BJ (cell line): ENCODE measurements around the gene DET1. TPM values are rescaled to one million over a fixed set of nuclear protein-coding genes. Genes with fewer than 3 reads are reported as not detected.

ENCODE experiments used
- CTCF ChIA-PET: fragments of 350-600 bp; formaldehyde crosslinking; extraction: SDS; loops from one replicate; lab custom pipeline; 2021; ENCODE audit warnings: antibody characterized with exemption, inconsistent platforms; lab: Yijun Ruan, JAX
- POLR2A ChIA-PET: fragments of 300-600 bp; sonication (Branson Sonifier 250); formaldehyde crosslinking; extraction: SDS; loops from one replicate; lab custom pipeline; 2021; ENCODE audit warnings: antibody characterized with exemption; lab: Charles Lee
- DNase-seq: peaks from one replicate; pipeline ENCODE4 v3.0.0-alpha.2; 2011; ENCODE audit warnings: low read depth
- H3K27me3 ChIP-seq: 2 replicates; pipeline ENCODE4 v1.6.0; 2011; ENCODE audit warnings: low read length; ENCODE audit not compliant: control insufficient read depth, insufficient read depth
- H3K36me3 ChIP-seq: 2 replicates; pipeline ENCODE4 v1.5.1; 2011; ENCODE audit warnings: low read length; ENCODE audit not compliant: control insufficient read depth, insufficient read depth
- H3K4me3 ChIP-seq: 2 replicates; pipeline ENCODE4 v1.5.1; 2011; ENCODE audit warnings: low read depth, mild to moderate bottlenecking, control low read depth, low read length
- polyA plus RNA-seq: library from polyadenylated mRNA; depleted of rRNA; stranded (reverse); fragments of >200 nt; gene quantifications from 2 replicates; pipeline ENCODE4 v1.2.3, GENCODE V29; 2011
- TF ChIP-seq, protein P1 (sequence below): IDR thresholded peaks from 2 replicates; pipeline ENCODE4 v1.5.1; 2011; ENCODE audit warnings: low read depth, mild to moderate bottlenecking, control low read depth, inconsistent platforms, low read length, moderate library complexity; ENCODE audit not compliant: insufficient read depth

DET1 gene
- polyA plus RNA-seq, 1 experiment, result 11.0 TPM

DNA sequence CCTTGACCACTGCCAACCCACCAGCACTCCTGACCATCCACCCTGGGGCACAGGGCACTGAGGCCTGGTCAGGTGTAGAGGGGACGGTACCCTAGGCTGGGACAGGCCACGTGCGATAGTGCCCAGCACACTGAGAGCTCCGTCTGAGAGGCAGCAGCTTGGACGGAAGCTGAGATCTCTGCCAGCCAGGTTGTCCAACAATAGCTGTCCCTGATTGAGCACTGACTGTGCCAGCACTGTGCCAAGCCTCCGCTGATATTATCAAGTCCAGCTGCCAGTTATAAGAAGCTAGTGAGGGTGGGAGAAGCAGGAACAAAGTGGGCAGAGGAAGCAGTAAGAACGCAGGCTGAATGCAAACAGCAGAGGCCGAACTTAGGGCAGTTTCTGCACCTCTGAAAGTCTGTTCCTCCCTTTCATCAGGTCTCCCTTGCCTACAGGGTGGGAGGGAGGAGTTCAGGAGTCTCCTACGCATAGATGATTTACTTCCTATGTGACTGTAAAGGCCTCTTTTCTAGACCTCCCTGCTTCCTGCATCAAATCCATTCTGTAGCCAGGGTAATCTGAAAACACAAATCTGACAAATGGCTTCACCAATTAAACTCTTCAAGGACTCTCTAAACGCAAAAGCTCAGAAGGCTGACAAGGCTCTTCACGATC, 49.2 kb downstream of the DET1 start:
- no peaks in the 10 kb centered on the region for H3K27me3 ChIP-seq
- ChIA-PET CTCF (interaction anchor here (1.0 kb wide), 1 partner anchor 8 kb away, joined by 3 read pairs; no protein-coding TSS in a partner anchor), POLR2A (no interaction called here)
- no peak overlapping the region for H3K4me3 ChIP-seq
- TF ChIP-seq, protein P1, sequence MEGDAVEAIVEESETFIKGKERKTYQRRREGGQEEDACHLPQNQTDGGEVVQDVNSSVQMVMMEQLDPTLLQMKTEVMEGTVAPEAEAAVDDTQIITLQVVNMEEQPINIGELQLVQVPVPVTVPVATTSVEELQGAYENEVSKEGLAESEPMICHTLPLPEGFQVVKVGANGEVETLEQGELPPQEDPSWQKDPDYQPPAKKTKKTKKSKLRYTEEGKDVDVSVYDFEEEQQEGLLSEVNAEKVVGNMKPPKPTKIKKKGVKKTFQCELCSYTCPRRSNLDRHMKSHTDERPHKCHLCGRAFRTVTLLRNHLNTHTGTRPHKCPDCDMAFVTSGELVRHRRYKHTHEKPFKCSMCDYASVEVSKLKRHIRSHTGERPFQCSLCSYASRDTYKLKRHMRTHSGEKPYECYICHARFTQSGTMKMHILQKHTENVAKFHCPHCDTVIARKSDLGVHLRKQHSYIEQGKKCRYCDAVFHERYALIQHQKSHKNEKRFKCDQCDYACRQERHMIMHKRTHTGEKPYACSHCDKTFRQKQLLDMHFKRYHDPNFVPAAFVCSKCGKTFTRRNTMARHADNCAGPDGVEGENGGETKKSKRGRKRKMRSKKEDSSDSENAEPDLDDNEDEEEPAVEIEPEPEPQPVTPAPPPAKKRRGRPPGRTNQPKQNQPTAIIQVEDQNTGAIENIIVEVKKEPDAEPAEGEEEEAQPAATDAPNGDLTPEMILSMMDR, result no peak
- H3K36me3 ChIP-seq, result no peaks in the 10 kb centered on the region; the same call in 1 of the 2 replicates
- no peak for DNase-seq

- POLR2A ChIA-PET, result no interaction called here
Observed at GRCh38 chr15:88493844-88494243, 52.6 kb downstream of the DET1 start.

GRCh38 chr15:88491158-88491557, 55.3 kb downstream of the DET1 start:
- CTCF ChIA-PET, result no interaction called here
- POLR2A ChIA-PET, result no interaction called here
- no peaks in the 10 kb centered on the region for H3K27me3 ChIP-seq

More at GRCh38 chr15:88493844-88494243, 52.6 kb downstream of the DET1 start:
- TF ChIP-seq, protein P1, result no peak
- no peak for DNase-seq
- Histone ChIP-seq H3K36me3 (no peaks in the 10 kb centered on the region), H3K27me3 (no peaks in the 10 kb centered on the region), H3K4me3 (no peak overlapping the region)
- CTCF ChIA-PET, result no interaction called here

GRCh38 chr15:88490036-88490435, 56.4 kb downstream of the DET1 start:
- no peaks in the 10 kb centered on the region for H3K27me3 ChIP-seq
- TF ChIP-seq, protein P1, result no peak
- H3K36me3 ChIP-seq, result no peaks in the 10 kb centered on the region
- no peak overlapping the region for H3K4me3 ChIP-seq
- ChIA-PET POLR2A (no interaction called here), CTCF (interaction anchor here (1.2 to 1.4 kb wide), 3 partner anchors 8 to 167 kb away, joined by 3 read pairs; no protein-coding TSS in a partner anchor)
- DNase-seq, result no peak

More at GRCh38 chr15:88491158-88491557, 55.3 kb downstream of the DET1 start:
- no peaks in the 10 kb centered on the region for H3K36me3 ChIP-seq
- DNase-seq, result no peak
- TF ChIP-seq, protein P1, result no peak
- H3K4me3 ChIP-seq, result no peak overlapping the region

DNA sequence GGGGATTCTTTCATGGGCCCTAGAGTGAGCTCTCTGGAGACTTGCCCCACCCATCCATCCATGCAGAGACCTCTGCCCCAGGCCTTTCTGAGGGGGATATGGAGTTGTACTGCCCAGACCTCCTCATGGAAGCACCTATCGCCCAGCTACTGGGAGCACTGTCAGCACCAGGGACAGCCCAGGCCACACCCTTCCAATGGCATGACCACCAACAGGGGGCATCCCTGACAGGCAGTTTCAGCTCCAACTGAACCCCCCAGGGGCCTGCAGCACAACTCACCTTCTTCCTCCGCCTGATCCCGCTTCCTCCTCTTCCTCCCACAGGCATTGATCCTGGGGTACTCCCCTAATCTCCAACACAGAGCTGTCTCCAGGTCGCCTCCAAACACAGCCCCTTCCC, 57.2 kb downstream of the DET1 start:
- TF ChIP-seq, protein P1, result no peak
- DNase-seq, result no peak
- H3K4me3 ChIP-seq, result no peak overlapping the region
- H3K27me3 ChIP-seq, result no peaks in the 10 kb centered on the region
- H3K36me3 ChIP-seq, result no peaks in the 10 kb centered on the region
- ChIA-PET CTCF (interaction anchor here (1.2 to 1.4 kb wide), 4 partner anchors 9 to 168 kb away, joined by 3 to 4 read pairs (median 3); no protein-coding TSS in a partner anchor), POLR2A (no interaction called here)
